B cell (primary cell): ENCODE measurements around the gene KRT6C. TPM values are rescaled to one million over a fixed set of nuclear protein-coding genes. Genes with fewer than 3 reads are reported as not detected.

ENCODE experiments used
- ATAC-seq: fragments of 200-7000 bp; cut with Tn5 transposase; one replicate; pipeline ENCODE4 v1.10.0; 2021; ENCODE audit warnings: low read depth, mild to moderate bottlenecking, moderate number of reproducible peaks, moderate library complexity
- CTCF ChIA-PET: fragments of 350-600 bp; sonication (Branson Sonifier 250); formaldehyde crosslinking; loops from one replicate; lab custom pipeline; 2021; ENCODE audit warnings: antibody characterized with exemption, inconsistent platforms; lab: Charles Lee
- POLR2A ChIA-PET: fragments of 350-600 bp; sonication (Branson Sonifier 250); formaldehyde crosslinking; loops from one replicate; lab custom pipeline; 2021; ENCODE audit warnings: antibody characterized with exemption; lab: Charles Lee
- DNase-seq: peaks from one replicate; pipeline ENCODE4 v3.0.0; 2013
- H2AFZ ChIP-seq: 2 replicates; pipeline ENCODE4 v1.6.1; 2012; ENCODE audit warnings: mild to moderate bottlenecking, low read depth, low read length; ENCODE audit not compliant: insufficient read depth, poor library complexity, severe bottlenecking
- H3K27ac ChIP-seq, 2 donors: 1 replicate in 1 of 2; 2 replicates in 1 of 2; pipeline ENCODE4 v1.5.1; 2012 to 2013; ENCODE audit warnings: low read length in 2 of 2, mild to moderate bottlenecking in 2 of 2, moderate library complexity in 1 of 2
- H3K27me3 ChIP-seq, 4 experiments: fragments of 200-600 bp in 1 of 4; sonication (generic) in 1 of 4; replicated peaks in 1 of 4; 1 replicate in 2 of 4; 2 replicates in 2 of 4; pipeline versions ENCODE4 v1.6.1 to v1.7.0; 2013 to 2016; ENCODE audit warnings: low read length in 3 of 4, mild to moderate bottlenecking in 2 of 4, mixed read lengths in 1 of 4, moderate library complexity in 1 of 4; ENCODE audit not compliant: insufficient read depth in 4 of 4, control insufficient read depth in 3 of 4; ENCODE audit errors: control extremely low read depth in 1 of 4
- H3K36me3 ChIP-seq, 2 experiments: replicated peaks in 1 of 2; 1 replicate in 1 of 2; 2 replicates in 1 of 2; pipeline versions ENCODE4 v1.6.1 to v1.7.1; 2013; ENCODE audit warnings: low read length in 1 of 2; ENCODE audit not compliant: insufficient read depth in 2 of 2, control insufficient read depth in 1 of 2; ENCODE audit errors: control extremely low read depth in 1 of 2, extremely low read depth in 1 of 2
- H3K4me1 ChIP-seq, 2 donors: fragments of 200-600 bp in 1 of 2; sonication (generic) in 1 of 2; 1 replicate in 1 of 2; 2 replicates in 1 of 2; pipeline versions ENCODE4 v1.5.1 to v1.6.1; 2013 to 2017; ENCODE audit warnings: low read length in 2 of 2; ENCODE audit not compliant: control insufficient read depth in 2 of 2, insufficient read depth in 2 of 2
- H3K4me2 ChIP-seq: replicated peaks from 2 replicates; pipeline ENCODE3; 2012; ENCODE audit warnings: mild to moderate bottlenecking, low read depth, low read length; ENCODE audit not compliant: poor library complexity, severe bottlenecking
- H3K4me3 ChIP-seq, 5 experiments: fragments of 200-600 bp in 1 of 5; sonication (generic) in 1 of 5; 1 replicate in 3 of 5; 2 replicates in 2 of 5; pipeline versions ENCODE4 v1.5.1 to v1.7.0; 2011 to 2016; ENCODE audit warnings: low read length in 4 of 5, mild to moderate bottlenecking in 4 of 5, low read depth in 2 of 5, control low read depth in 1 of 5, moderate library complexity in 1 of 5; ENCODE audit not compliant: insufficient read depth in 1 of 5; ENCODE audit errors: control extremely low read depth in 1 of 5, extremely low read depth in 1 of 5
- H3K79me2 ChIP-seq: fragments of 200-600 bp; sonication (generic); one replicate; pipeline ENCODE4 v1.6.0; 2016; ENCODE audit warnings: low read length; ENCODE audit not compliant: control insufficient read depth, insufficient read depth
- H3K9ac ChIP-seq: fragments of 200-600 bp; sonication (generic); 2 replicates; pipeline ENCODE4 v1.6.1; 2017; ENCODE audit warnings: mild to moderate bottlenecking, low read length, moderate library complexity
- H3K9me3 ChIP-seq, 3 donors: one replicate each; pipeline versions ENCODE4 v1.6.1 to v1.7.1; 2013; ENCODE audit warnings: low read length in 2 of 3; ENCODE audit not compliant: control insufficient read depth in 2 of 3, insufficient read depth in 1 of 3; ENCODE audit errors: control extremely low read depth in 1 of 3
- H4K20me1 ChIP-seq: 2 replicates; pipeline ENCODE4 v1.6.0; 2012; ENCODE audit warnings: mild to moderate bottlenecking, low read length; ENCODE audit not compliant: insufficient read depth, control insufficient read depth, poor library complexity, severe bottlenecking
- H3K27ac Mint-ChIP-seq: one replicate; pipeline ENCODE4 v1.8.0; 2021; ENCODE audit warnings: mixed read lengths
- H3K27me3 Mint-ChIP-seq: one replicate; pipeline ENCODE4 v1.8.0; 2021; ENCODE audit warnings: mixed read lengths
- H3K4me1 Mint-ChIP-seq: one replicate; pipeline ENCODE4 v1.8.0; 2021; ENCODE audit warnings: mixed read lengths
- H3K4me3 Mint-ChIP-seq: one replicate; pipeline ENCODE4 v1.8.0; 2021; ENCODE audit warnings: mixed read lengths
- H3K9me3 Mint-ChIP-seq: one replicate; pipeline ENCODE4 v1.8.0; 2022; ENCODE audit warnings: mixed read lengths; ENCODE audit not compliant: insufficient read depth
- EZH2 ChIP-seq: IDR thresholded peaks from 2 replicates; pipeline ENCODE4 v1.6.1; 2012; ENCODE audit warnings: borderline replicate concordance, low read depth, mild to moderate bottlenecking, moderate library complexity, low read length; ENCODE audit not compliant: insufficient read depth, poor library complexity, severe bottlenecking
- WGBS: methylation state at CpG from one replicate; pipeline ENCODE4 v1.1.5; 2013; ENCODE audit warnings: missing lambda C conversion rate; ENCODE audit not compliant: insufficient coverage; 5-methylcytosine and 5-hydroxymethylcytosine counted together
- intact Hi-C: fragments of 100-400 bp; cut with micrococcal nuclease; formaldehyde crosslinking; loops from one replicate; pipeline ENCODE4 v1.10.0; 2022
- polyA plus RNA-seq: library from polyadenylated mRNA; depleted of rRNA; stranded (reverse); fragments of >200 nt; gene quantifications from 2 replicates; pipeline ENCODE4 v1.2.3, GENCODE V29; 2012
- total RNA-seq, 2 donors: library from RNA; stranded (reverse); fragments of 120-200 nt in 1 of 2; gene quantifications; 1 replicate in 1 of 2; 2 replicates in 1 of 2; pipeline versions ENCODE4 v1.2.3 to v1.2.4, GENCODE V29; 2013 to 2022
- TF ChIP-seq, protein P1 (sequence below): fragments of 200-600 bp; IDR thresholded peaks from one replicate; pipeline ENCODE4 v1.8.0; 2022; ENCODE audit warnings: antibody characterized with exemption, mild to moderate bottlenecking

The KRT6C gene
- total and polyA plus RNA-seq, 2 donors (not counting 1 experiment from before 2014, with no cell fraction given): not detected

DNA sequence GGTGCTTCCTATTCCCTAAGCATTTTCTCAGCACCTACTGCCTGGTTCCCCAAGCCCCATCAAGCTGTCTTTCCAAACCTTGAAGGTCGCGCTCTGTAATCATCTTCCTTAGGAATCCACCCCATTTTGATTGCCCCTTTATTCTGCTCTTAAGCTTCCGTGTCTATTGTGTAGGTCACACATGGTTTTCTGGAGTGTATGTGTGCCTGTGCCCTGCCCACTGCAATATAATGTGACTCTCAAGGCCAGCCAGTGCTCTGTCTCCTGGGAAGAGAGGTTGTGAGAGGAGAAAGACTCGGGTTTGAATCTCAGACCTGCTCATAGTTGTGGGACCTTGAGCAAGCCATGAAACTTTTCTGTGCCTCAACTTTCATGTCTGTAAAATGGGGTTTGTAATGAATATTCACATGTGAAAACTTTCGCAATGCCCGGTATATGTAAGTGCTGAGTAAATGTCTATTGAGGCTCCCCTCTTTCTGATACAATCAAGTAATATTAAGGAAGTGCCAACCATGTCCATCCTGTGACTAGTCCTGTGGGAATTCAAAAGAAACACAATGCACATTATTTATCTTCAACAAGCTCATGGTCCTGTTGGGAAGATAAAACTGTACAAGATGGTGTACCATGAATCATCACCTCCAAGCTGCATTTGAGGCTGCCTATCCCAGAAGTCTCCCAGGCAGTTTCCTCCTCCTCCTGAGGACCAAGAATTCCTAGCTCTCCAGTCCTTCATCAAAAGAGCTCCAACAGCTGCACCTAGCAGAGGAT lies 38.7 kb downstream of the KRT6C start:
- Mint-ChIP-seq H3K27me3 (peaks cover 21% of the 10 kb centered on the region), H3K9me3 (no peaks in the 10 kb centered on the region), H3K4me3 (no peak overlapping the region), H3K27ac (no peak overlapping the region), H3K4me1 (no peaks in the 10 kb centered on the region)
- Histone ChIP-seq H3K27ac (no peak overlapping the region), H3K9me3 (peaks cover 0 to 5% (median 0%) of the 10 kb centered on the region in 3 donors), H2AFZ (no peak overlapping the region), H3K36me3 (no peaks in the 10 kb centered on the region), H4K20me1 (no peaks in the 10 kb centered on the region), H3K4me3 (no peak overlapping the region), H3K27me3 (peaks cover 0 to 2% (median 0%) of the 10 kb centered on the region in 4 experiments), H3K9ac (no peak overlapping the region), H3K4me1 (no peaks in the 10 kb centered on the region), H3K4me2 (no peak overlapping the region), H3K79me2 (no peaks in the 10 kb centered on the region)
- POLR2A ChIA-PET: no interaction called here
- DNase-seq: no peak
- intact Hi-C loops: no loop called here
- ATAC-seq: no peak
- no peak for TF ChIP-seq EZH2
- TF ChIP-seq, protein P1, sequence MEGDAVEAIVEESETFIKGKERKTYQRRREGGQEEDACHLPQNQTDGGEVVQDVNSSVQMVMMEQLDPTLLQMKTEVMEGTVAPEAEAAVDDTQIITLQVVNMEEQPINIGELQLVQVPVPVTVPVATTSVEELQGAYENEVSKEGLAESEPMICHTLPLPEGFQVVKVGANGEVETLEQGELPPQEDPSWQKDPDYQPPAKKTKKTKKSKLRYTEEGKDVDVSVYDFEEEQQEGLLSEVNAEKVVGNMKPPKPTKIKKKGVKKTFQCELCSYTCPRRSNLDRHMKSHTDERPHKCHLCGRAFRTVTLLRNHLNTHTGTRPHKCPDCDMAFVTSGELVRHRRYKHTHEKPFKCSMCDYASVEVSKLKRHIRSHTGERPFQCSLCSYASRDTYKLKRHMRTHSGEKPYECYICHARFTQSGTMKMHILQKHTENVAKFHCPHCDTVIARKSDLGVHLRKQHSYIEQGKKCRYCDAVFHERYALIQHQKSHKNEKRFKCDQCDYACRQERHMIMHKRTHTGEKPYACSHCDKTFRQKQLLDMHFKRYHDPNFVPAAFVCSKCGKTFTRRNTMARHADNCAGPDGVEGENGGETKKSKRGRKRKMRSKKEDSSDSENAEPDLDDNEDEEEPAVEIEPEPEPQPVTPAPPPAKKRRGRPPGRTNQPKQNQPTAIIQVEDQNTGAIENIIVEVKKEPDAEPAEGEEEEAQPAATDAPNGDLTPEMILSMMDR: no peak
- CTCF ChIA-PET: interaction anchor here (0.5 kb wide), 1 partner anchor 37 kb away, joined by 3 read pairs; no protein-coding TSS in a partner anchor
- WGBS: 100% methylated on average over 2 of the region's 6 CpGs

DNA sequence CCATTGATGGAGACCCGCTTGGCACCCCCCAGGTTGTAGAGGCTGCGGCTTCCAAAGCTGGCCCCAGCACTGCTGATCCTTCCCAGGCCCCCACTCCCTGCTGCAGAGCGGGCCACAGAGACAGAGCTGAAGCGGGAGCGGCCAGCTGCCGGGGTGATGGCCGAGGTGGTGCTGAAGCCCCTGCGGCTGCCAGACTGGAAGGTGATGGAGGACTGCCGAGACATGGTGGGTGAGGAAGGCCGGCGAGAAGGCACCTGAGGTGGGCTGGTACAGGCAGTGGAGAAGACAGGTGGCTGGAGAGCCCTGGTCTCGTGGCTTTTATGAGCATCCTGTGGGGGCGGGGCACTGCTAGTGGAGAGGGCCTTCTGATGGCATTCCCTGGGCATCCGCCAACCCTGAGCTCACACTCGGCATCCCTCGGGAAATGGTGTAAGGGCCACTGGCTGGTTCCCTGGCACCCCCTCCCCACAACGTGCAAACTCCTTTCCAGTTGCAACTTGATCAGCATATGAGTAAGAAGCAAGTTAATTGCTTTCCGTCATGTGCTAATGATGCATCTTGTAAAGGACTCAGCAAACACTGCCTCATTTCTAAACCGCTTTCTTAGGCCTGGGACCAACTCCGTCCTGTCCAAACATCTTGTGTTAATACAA lies 39.4 kb downstream of the KRT6C start, which contains the start of gene KRT75:
TSS of gene KRT75 (minus strand) at position 291 of the 653 bp plus-strand sequence. CDS start at position 224, 67 bp downstream.
- ATAC-seq: no peak
- DNase-seq: no peak
- Mint-ChIP-seq H3K9me3 (no peaks in the 10 kb centered on the region), H3K4me1 (no peaks in the 10 kb centered on the region), H3K4me3 (no peak within 1 kb of the TSS), H3K27me3 (peaks cover 21% of the 10 kb centered on the region), H3K27ac (no peak within 1 kb of the TSS)
- ChIA-PET CTCF (no interaction called here), POLR2A (no interaction called here)
- Histone ChIP-seq H3K4me1 (no peaks in the 10 kb centered on the region), H3K79me2 (no peaks in the 10 kb centered on the region), H3K4me2 (no peak within 1 kb of the TSS), H3K4me3 (no peak within 1 kb of the TSS), H2AFZ (no peak within 1 kb of the TSS), H3K9me3 (peaks cover 0 to 5% (median 0%) of the 10 kb centered on the region in 3 donors), H4K20me1 (no peaks in the 10 kb centered on the region), H3K36me3 (no peaks in the 10 kb centered on the region), H3K9ac (no peak within 1 kb of the TSS), H3K27me3 (peaks cover 0 to 2% (median 1%) of the 10 kb centered on the region in 4 experiments), H3K27ac (no peak within 1 kb of the TSS)
- WGBS: 87% methylated on average over 20 of the region's 20 CpGs
- no peak for TF ChIP-seq EZH2
- TF ChIP-seq, protein P1: no peak
- intact Hi-C loops: no loop called here
